ENCODE results near the gene EXD3. TPM values are rescaled to one million over a fixed set of nuclear protein-coding genes. Genes with fewer than 3 reads are reported as not detected.

Gene EXD3
- total and polyA plus RNA-seq, 2 of the 13 experiments (the other 11 are each of a cell fraction or from before 2014, with no cell fraction given), result 2.7 to 4.8 TPM

DNA sequence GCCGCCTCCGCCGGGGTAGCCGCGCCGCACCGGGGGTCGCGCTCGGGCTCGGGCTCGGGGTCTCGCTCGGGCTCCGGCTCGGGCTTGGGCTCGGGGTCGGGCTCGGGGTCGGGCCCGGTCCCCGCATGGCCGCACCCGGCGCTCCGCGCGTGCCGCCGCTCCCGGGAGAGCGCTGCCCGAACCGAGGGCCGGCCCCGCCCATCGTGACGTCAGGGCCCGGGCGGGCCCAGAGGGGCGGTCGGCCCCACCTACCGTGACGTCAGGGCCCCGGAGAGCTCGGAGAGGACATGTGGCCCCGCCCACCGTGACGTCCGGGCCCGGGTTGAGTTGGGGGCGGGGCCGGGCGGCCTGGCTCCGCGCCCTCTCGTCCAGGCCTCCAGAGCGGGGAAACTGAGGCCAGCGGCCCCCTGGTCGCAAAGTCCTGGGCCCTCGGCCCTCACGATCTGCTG lies 36.2 kb upstream of the EXD3 start, which contains the start of gene NSMF (continued):
- TF ChIP-seq, protein P1, sequence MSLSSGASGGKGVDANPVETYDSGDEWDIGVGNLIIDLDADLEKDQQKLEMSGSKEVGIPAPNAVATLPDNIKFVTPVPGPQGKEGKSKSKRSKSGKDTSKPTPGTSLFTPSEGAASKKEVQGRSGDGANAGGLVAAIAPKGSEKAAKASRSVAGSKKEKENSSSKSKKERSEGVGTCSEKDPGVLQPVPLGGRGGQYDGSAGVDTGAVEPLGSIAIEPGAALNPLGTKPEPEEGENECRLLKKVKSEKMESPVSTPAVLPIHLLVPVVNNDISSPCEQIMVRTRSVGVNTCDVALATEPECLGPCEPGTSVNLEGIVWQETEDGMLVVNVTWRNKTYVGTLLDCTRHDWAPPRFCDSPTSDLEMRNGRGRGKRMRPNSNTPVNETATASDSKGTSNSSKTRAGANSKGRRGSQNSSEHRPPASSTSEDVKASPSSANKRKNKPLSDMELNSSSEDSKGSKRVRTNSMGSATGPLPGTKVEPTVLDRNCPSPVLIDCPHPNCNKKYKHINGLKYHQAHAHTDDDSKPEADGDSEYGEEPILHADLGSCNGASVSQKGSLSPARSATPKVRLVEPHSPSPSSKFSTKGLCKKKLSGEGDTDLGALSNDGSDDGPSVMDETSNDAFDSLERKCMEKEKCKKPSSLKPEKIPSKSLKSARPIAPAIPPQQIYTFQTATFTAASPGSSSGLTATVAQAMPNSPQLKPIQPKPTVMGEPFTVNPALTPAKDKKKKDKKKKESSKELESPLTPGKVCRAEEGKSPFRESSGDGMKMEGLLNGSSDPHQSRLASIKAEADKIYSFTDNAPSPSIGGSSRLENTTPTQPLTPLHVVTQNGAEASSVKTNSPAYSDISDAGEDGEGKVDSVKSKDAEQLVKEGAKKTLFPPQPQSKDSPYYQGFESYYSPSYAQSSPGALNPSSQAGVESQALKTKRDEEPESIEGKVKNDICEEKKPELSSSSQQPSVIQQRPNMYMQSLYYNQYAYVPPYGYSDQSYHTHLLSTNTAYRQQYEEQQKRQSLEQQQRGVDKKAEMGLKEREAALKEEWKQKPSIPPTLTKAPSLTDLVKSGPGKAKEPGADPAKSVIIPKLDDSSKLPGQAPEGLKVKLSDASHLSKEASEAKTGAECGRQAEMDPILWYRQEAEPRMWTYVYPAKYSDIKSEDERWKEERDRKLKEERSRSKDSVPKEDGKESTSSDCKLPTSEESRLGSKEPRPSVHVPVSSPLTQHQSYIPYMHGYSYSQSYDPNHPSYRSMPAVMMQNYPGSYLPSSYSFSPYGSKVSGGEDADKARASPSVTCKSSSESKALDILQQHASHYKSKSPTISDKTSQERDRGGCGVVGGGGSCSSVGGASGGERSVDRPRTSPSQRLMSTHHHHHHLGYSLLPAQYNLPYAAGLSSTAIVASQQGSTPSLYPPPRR (CRISPR knock-in tag; IDR thresholded peaks at IDR 0.05; ENCODE audit: borderline replicate concordance), result no peak
- TF ChIP-seq DNMT3B (CRISPR knock-in tag; conservative IDR thresholded peaks at IDR 0.05) (no peak), NFIB (CRISPR knock-in tag; IDR thresholded peaks at IDR 0.05; ENCODE audit: borderline replicate concordance) (no peak), ZC3H4 (CRISPR knock-in tag; IDR thresholded peaks at IDR 0.05; ENCODE audit: borderline replicate concordance) (no peak), FOXM1 (CRISPR knock-in tag; IDR thresholded peaks at IDR 0.05) (no peak), MEIS1 (CRISPR knock-in tag; IDR thresholded peaks at IDR 0.05; ENCODE audit: borderline replicate concordance) (no peak), FLYWCH1 (CRISPR knock-in tag; IDR thresholded peaks at IDR 0.05) (no peak), JUND (CRISPR knock-in tag; IDR thresholded peaks at IDR 0.05) (no peak), ZNF160 (CRISPR knock-in tag; IDR thresholded peaks at IDR 0.05) (no peak)
- TF ChIP-seq, protein P2, sequence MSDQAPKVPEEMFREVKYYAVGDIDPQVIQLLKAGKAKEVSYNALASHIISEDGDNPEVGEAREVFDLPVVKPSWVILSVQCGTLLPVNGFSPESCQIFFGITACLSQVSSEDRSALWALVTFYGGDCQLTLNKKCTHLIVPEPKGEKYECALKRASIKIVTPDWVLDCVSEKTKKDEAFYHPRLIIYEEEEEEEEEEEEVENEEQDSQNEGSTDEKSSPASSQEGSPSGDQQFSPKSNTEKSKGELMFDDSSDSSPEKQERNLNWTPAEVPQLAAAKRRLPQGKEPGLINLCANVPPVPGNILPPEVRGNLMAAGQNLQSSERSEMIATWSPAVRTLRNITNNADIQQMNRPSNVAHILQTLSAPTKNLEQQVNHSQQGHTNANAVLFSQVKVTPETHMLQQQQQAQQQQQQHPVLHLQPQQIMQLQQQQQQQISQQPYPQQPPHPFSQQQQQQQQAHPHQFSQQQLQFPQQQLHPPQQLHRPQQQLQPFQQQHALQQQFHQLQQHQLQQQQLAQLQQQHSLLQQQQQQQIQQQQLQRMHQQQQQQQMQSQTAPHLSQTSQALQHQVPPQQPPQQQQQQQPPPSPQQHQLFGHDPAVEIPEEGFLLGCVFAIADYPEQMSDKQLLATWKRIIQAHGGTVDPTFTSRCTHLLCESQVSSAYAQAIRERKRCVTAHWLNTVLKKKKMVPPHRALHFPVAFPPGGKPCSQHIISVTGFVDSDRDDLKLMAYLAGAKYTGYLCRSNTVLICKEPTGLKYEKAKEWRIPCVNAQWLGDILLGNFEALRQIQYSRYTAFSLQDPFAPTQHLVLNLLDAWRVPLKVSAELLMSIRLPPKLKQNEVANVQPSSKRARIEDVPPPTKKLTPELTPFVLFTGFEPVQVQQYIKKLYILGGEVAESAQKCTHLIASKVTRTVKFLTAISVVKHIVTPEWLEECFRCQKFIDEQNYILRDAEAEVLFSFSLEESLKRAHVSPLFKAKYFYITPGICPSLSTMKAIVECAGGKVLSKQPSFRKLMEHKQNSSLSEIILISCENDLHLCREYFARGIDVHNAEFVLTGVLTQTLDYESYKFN (CRISPR knock-in tag; conservative IDR thresholded peaks at IDR 0.05), result no peak
- TF ChIP-seq, protein P3, sequence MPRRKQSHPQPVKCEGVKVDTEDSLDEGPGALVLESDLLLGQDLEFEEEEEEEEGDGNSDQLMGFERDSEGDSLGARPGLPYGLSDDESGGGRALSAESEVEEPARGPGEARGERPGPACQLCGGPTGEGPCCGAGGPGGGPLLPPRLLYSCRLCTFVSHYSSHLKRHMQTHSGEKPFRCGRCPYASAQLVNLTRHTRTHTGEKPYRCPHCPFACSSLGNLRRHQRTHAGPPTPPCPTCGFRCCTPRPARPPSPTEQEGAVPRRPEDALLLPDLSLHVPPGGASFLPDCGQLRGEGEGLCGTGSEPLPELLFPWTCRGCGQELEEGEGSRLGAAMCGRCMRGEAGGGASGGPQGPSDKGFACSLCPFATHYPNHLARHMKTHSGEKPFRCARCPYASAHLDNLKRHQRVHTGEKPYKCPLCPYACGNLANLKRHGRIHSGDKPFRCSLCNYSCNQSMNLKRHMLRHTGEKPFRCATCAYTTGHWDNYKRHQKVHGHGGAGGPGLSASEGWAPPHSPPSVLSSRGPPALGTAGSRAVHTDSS (CRISPR knock-in tag; conservative IDR thresholded peaks at IDR 0.05), result no peak
- TF ChIP-seq, protein P4, sequence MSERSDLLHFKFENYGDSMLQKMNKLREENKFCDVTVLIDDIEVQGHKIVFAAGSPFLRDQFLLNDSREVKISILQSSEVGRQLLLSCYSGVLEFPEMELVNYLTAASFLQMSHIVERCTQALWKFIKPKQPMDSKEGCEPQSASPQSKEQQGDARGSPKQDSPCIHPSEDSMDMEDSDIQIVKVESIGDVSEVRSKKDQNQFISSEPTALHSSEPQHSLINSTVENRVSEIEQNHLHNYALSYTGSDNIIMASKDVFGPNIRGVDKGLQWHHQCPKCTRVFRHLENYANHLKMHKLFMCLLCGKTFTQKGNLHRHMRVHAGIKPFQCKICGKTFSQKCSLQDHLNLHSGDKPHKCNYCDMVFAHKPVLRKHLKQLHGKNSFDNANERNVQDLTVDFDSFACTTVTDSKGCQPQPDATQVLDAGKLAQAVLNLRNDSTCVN (CRISPR knock-in tag; IDR thresholded peaks at IDR 0.05; ENCODE audit: borderline replicate concordance), result no peak
- TF ChIP-seq, protein P5, sequence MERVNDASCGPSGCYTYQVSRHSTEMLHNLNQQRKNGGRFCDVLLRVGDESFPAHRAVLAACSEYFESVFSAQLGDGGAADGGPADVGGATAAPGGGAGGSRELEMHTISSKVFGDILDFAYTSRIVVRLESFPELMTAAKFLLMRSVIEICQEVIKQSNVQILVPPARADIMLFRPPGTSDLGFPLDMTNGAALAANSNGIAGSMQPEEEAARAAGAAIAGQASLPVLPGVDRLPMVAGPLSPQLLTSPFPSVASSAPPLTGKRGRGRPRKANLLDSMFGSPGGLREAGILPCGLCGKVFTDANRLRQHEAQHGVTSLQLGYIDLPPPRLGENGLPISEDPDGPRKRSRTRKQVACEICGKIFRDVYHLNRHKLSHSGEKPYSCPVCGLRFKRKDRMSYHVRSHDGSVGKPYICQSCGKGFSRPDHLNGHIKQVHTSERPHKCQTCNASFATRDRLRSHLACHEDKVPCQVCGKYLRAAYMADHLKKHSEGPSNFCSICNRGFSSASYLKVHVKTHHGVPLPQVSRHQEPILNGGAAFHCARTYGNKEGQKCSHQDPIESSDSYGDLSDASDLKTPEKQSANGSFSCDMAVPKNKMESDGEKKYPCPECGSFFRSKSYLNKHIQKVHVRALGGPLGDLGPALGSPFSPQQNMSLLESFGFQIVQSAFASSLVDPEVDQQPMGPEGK (CRISPR knock-in tag; IDR thresholded peaks at IDR 0.05), result no peak
